Body of pancreas (tissue), 4 donors: Measurements from ENCODE around the gene CCDC60. TPM values are rescaled to one million over a fixed set of nuclear protein-coding genes. Genes with fewer than 3 reads are reported as not detected.

Experiments
- ATAC-seq: fragments of 150-250 bp; one replicate; pipeline ENCODE4 v1.9.1; 2016
- DNase-seq, 4 donors: peaks; one replicate each; pipeline ENCODE4 v3.0.0-alpha.2; 2019
- H3K27ac ChIP-seq, 4 donors: fragments of 200-600 bp; sonication (generic); 1 replicate in 3 of 4; 2 replicates in 1 of 4; pipeline versions ENCODE4 v1.5.1 to v1.6.1; 2016 to 2019; ENCODE audit warnings: mild to moderate bottlenecking in 1 of 4, mixed read lengths in 1 of 4, moderate library complexity in 1 of 4
- H3K27me3 ChIP-seq, 2 donors: fragments of 200-600 bp; sonication (generic); one replicate each; pipeline ENCODE4 v1.6.0; 2016; ENCODE audit warnings: mild to moderate bottlenecking in 1 of 2
- H3K36me3 ChIP-seq, 2 donors: fragments of 200-600 bp; sonication (generic); replicated peaks in 1 of 2; 2 replicates each; pipeline ENCODE4 v1.5.1; 2016; ENCODE audit warnings: low read depth in 2 of 2; ENCODE audit not compliant: insufficient read depth in 1 of 2
- H3K4me1 ChIP-seq: fragments of 200-600 bp; sonication (generic); one replicate; pipeline ENCODE4 v1.6.0; 2016
- H3K4me3 ChIP-seq, 2 donors: fragments of 200-600 bp; sonication (generic); 1 replicate in 1 of 2; 2 replicates in 1 of 2; pipeline ENCODE4 v1.5.1; 2016 to 2019
- H3K9me3 ChIP-seq, 3 donors: fragments of 200-600 bp; sonication (generic); 1 replicate in 2 of 3; 2 replicates in 1 of 3; pipeline ENCODE4 v1.5.1; 2016
- CTCF ChIP-seq, 7 experiments: fragments of 450-650 bp in 4 of 7; fragments of 200-600 bp in 3 of 7; sonication (generic) in 3 of 7; IDR thresholded peaks; one replicate each; pipeline ENCODE4 v1.5.1; 2016 to 2019; ENCODE audit warnings: antibody characterized with exemption in 7 of 7
- POLR2A ChIP-seq, 3 donors: fragments of 450-650 bp; IDR thresholded peaks; one replicate each; pipeline ENCODE4 v1.6.1; 2016; ENCODE audit warnings: antibody characterized with exemption in 3 of 3, mild to moderate bottlenecking in 2 of 3
- whole genome bisulfite sequencing, 2 donors: methylation state at CpG; one replicate each; pipeline ENCODE4 v1.1.5; 2017; 5-methylcytosine and 5-hydroxymethylcytosine counted together
- intact Hi-C: fragments of 100-400 bp; cut with DNase I; formaldehyde crosslinking; loops from one replicate; pipeline ENCODE4 v1.15.1; 2023
- total RNA-seq, 2 donors: library from RNA; depleted of rRNA; stranded (reverse); fragments of >200 nt; gene quantifications; one replicate each; pipeline ENCODE4 v1.1.0, GENCODE V29; 2016

Gene CCDC60
- total RNA-seq, 2 donors from 2014 or later, result not detected

GRCh38 chr12:119375883-119376190, 41.3 kb downstream of the CCDC60 start:
- 19 to 27% methylated on average over 5 of the region's 5 CpGs for WGBS, 2 donors
- DNase-seq, result no peak
- Histone ChIP-seq H3K9me3 (no peaks in the 10 kb centered on the region), H3K27ac (no peak overlapping the region), H3K4me3 (no peak overlapping the region), H3K4me1 (no peaks in the 10 kb centered on the region), H3K36me3 (no peaks in the 10 kb centered on the region), H3K27me3 (no peaks in the 10 kb centered on the region)
- intact Hi-C loops, result no loop called here
- no peak for ATAC-seq
- TF ChIP-seq CTCF (IDR thresholded peaks at IDR 0.05) (no peak), POLR2A (IDR thresholded peaks at IDR 0.05) (no peak)

- Histone ChIP-seq H3K27me3 (no peaks in the 10 kb centered on the region), H3K4me1 (no peaks in the 10 kb centered on the region), H3K36me3 (no peaks in the 10 kb centered on the region), H3K9me3 (no peaks in the 10 kb centered on the region), H3K4me3 (no peak overlapping the region), H3K27ac (no peak overlapping the region)
- no peak for TF ChIP-seq POLR2A (IDR thresholded peaks at IDR 0.05)
- no peak for TF ChIP-seq CTCF (IDR thresholded peaks at IDR 0.05)
- WGBS, 2 donors, result 60 to 69% methylated on average over 4 of the region's 4 CpGs
- ATAC-seq (no peak), DNase-seq (no peak)
- intact Hi-C loops, result no loop called here
These were observed 44.4 kb downstream of the CCDC60 start for GRCh38 chr12:119378903-119379302.

- no peak overlapping the region for H3K27ac ChIP-seq
- H3K27me3 ChIP-seq, result no peaks in the 10 kb centered on the region
- DNase-seq, result no peak
- no peak overlapping the region for H3K4me3 ChIP-seq
- no peaks in the 10 kb centered on the region for H3K4me1 ChIP-seq
- no peak for ATAC-seq
- WGBS, 2 donors, result 29 to 37% methylated on average over 5 of the region's 5 CpGs
- H3K9me3 ChIP-seq, result no peaks in the 10 kb centered on the region
- TF ChIP-seq POLR2A (IDR thresholded peaks at IDR 0.05) (no peak), CTCF (IDR thresholded peaks at IDR 0.05) (no peak)
- H3K36me3 ChIP-seq, result no peaks in the 10 kb centered on the region
- intact Hi-C loops, result no loop called here
These were observed 47.1 kb downstream of the CCDC60 start for GRCh38 chr12:119381471-119382235.

GRCh38 chr12:119383206-119383605, 48.7 kb downstream of the CCDC60 start:
- Histone ChIP-seq H3K4me1 (no peaks in the 10 kb centered on the region), H3K27ac (no peak overlapping the region), H3K4me3 (no peak overlapping the region), H3K36me3 (no peaks in the 10 kb centered on the region), H3K9me3 (no peaks in the 10 kb centered on the region), H3K27me3 (no peaks in the 10 kb centered on the region)
- TF ChIP-seq CTCF (IDR thresholded peaks at IDR 0.05) (no peak), POLR2A (IDR thresholded peaks at IDR 0.05) (no peak)
- WGBS, 2 donors, result 88% methylated on average over 7 of the region's 7 CpGs
- intact Hi-C loops, result no loop called here
- no peak for ATAC-seq
- no peak for DNase-seq

GRCh38 chr12:119384340-119384739, 49.8 kb downstream of the CCDC60 start:
- no peak overlapping the region for H3K4me3 ChIP-seq
- H3K27me3 ChIP-seq, result no peaks in the 10 kb centered on the region
- intact Hi-C loops, result no loop called here
- H3K27ac ChIP-seq, result no peak overlapping the region
- no peak for ATAC-seq
- 81 to 85% methylated on average over 4 to 5 of the region's 5 CpGs for WGBS, 2 donors
- H3K9me3 ChIP-seq, result no peaks in the 10 kb centered on the region
- no peaks in the 10 kb centered on the region for H3K36me3 ChIP-seq
- H3K4me1 ChIP-seq, result no peaks in the 10 kb centered on the region
- DNase-seq, result no peak
- TF ChIP-seq POLR2A (IDR thresholded peaks at IDR 0.05), result no peak
- TF ChIP-seq CTCF (IDR thresholded peaks at IDR 0.05), result no peak
